CD4-positive, alpha-beta T cell treated with Interferon alpha-2 for 1 hour (primary cell): ENCODE measurements around the gene ICA1.

Experiments used
- DNase-seq, 2 donors: peaks; one replicate each; pipeline ENCODE4 v3.0.0-alpha.2; 2020 to 2022

ICA1 gene

GRCh38 chr7:8197994-8198698 is 63.8 kb downstream of the ICA1 start:
- DNase-seq, result peak; percentile 7 to 52

DNA sequence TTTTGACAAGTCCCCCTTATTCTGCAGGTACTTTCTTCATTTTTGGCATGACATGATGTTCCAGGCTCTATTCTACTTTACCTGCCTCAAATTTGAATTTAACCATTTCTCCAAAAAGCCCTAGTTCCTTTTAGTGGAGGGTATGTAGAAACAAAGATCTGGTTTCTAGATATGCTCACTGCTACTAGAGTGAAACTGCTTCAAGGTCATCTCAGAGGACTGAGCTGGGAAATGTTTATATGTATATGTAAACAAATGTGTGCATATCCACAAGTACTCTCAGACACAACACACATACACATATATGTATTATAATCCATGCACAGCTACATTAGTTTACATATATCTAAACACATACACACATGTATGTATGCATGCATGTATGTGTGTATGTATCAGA is 69.1 kb downstream of the ICA1 start:
- no peak for DNase-seq

GRCh38 chr7:8190119-8190895 is 71.7 kb downstream of the ICA1 start:
- peak; percentile 69 to 81 for DNase-seq

GRCh38 chr7:8189625-8190024 is 72.3 kb downstream of the ICA1 start:
- no peak for DNase-seq

- no peak for DNase-seq
Observed at GRCh38 chr7:8185926-8186683, 75.9 kb downstream of the ICA1 start.

GRCh38 chr7:8184221-8184620 is 77.7 kb downstream of the ICA1 start:
- DNase-seq, result no peak

- no peak for DNase-seq
Observed at GRCh38 chr7:8179486-8179885, 82.5 kb downstream of the ICA1 start.

GRCh38 chr7:8178353-8178752 is 83.6 kb downstream of the ICA1 start:
- no peak for DNase-seq

DNA sequence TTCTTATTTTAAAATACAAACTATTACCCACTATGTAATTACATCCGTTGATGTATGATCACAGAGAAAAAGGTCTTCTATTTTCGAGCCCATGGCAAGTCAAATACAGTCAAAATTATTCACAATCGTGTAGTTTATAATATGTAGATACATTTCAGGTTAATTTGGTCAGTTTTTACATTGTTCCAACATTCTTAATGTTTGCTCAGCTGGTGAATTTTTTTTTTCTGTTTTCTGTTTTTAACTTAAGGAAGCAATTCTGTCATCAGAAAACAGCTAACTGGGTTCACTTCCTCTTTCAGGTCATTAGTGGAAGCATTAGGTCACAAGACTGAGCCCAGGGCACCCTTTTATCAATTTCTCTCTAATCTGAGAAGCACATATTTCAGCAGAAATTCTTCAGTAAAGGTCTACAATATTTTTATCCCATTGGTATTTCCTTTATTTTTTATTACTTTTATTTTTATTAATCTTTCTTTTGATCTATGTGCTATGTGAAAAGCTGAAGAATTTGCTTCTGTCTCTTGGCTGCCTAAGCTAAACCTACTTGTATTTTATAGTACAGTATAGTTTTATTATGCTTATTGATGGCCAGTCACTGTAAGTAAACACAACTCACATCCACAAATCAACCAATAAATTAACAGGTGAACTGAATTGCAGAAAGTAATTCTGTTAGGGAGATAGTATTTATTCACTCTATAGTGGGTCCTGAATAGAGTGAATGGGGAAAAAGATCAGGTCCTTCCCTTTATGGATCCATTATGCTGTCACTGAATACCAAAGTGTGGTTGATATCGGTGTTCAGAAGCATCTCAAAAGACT is 84.6 kb downstream of the ICA1 start:
- DNase-seq, result peak; percentile 18 to 52

DNA sequence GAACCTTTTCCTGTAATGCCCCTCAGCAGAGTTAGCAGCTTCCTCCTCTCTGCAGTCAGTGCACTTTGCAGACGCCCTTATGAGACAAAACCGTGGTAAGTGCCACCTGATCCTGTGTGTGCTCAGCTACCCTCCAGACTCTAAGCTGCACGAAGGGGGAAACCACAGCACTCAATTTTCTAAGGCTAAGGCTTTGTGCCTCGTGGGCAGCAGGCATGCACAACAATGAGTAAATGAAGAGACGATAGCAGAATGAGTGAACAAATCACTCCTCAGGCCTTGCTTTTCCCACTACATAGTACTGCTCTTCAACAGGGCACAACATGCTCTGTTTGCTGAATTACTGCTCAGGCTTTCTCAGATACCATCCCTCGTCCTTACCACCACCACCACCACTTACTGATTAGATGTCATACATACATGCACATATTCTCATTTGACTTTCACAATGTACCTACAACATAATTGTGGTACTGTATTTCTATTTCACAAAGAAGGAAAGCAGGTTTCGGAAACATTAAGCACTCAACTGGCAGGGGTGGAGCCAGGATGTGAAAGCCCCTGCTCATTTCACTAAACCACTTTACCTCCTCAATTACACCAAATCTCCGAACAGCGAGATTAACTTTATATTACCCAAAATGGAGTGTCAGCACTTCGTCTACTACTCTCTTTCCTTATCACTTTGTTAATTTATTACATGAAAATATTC is 85.4 kb downstream of the ICA1 start:
- peak; percentile 66 to 79 for DNase-seq

DNA sequence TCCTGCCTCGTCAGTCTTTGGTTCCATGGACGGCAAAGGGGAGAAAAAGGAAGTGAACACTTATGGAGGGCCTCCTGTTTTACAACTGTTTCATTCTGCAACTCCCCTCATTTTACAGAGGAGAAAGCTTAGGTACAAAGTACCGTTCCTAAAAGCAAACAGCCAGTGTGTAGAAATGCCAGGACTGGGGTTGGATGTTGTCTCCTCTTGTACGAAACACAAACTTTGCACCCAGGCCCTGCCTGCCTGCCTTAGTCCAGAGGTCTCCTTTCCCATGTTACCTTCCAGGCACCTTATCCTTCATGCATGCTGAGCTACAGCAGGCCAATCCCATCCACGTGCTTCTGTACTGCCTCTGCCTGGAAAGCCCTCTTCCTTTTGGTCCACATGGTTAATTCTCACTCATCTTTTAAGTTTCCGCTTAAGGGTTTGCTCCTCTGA is 86.0 kb downstream of the ICA1 start:
- no peak for DNase-seq

- no peak for DNase-seq
Observed at GRCh38 chr7:8172372-8173354, 89.3 kb downstream of the ICA1 start.

DNA sequence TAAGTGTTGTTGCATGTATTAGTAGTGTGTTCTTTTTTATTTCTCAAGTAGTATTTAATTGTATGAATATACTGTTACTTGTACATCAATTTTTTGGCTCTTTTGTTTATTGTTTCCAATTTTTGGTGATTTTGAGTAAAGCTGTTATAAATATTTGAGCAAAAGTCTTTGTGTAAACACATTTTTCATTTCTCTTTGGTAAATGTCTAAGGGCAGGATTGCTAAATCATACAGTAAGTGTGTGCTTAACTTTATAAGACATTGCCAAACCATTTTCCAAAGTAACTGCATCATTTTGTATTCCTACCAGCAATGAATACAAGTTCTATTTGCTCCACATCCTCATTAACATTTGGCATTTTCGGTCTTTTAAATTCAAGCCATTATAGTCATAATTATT is 92.8 kb downstream of the ICA1 start:
- no peak for DNase-seq

GRCh38 chr7:8168336-8168735 is 93.6 kb downstream of the ICA1 start:
- no peak for DNase-seq

- no peak for DNase-seq
Observed at GRCh38 chr7:8165150-8165549, 96.8 kb downstream of the ICA1 start.

DNA sequence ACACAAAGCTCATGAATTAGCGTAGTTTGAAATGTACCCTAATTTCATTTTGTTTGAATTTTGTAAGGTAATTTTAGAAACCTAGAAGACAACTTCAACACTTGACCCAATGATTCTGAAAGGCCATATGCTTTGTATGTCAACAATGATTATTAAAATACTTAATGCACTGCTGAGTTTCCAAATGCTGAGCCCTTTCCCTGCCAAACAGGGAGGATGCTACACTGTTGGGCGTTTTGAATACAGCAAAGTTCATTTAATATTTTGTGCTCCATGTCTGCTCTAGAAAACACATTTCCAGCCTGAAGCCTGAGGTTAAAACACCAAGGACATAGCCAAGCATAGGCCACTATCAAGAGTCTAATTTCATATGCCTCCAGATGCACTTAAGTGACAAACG is 99.8 kb downstream of the ICA1 start:
- no peak for DNase-seq

- DNase-seq, result no peak
Observed at GRCh38 chr7:8161364-8161828, 100.6 kb downstream of the ICA1 start.

- DNase-seq, result no peak
Observed at GRCh38 chr7:8160779-8161345, 101.1 kb downstream of the ICA1 start.

DNA sequence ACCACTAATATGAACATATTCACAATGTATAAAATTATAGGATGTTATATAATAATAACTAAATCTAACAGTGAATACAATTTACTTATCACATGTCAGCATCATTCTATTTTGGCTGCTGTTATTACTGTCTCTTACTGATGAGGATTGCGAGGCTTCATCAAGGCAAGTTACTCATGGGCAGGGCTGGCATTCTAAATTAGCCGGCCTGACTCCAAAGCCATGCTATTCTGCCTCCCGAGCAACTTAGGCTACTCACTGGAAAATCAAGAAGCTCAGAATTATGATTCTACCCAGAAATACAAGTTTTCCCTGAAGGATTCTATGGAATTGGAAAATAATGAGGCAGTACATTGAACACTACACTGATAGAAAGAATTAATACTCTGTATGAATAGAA is 101.7 kb downstream of the ICA1 start:
- DNase-seq, result no peak

DNA sequence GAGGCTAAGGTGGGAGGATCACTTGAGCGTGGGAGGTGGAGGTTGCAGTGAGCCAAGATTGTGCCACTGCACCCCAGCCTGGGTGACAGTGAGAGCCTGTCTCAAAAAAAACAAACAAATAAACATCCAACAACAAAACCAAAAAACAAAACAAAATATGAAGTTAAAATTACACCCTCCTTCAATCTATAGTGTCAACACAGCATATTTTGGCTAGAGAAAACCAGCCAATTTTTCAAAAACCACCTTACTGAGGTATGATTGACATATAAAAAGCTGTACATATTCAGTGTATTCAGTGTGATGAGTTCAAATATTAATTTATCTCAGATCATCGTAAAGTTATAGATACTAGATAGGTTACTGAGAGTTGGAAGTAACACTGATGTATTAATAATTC is 102.4 kb downstream of the ICA1 start:
- DNase-seq, result no peak
